ENCODE measurements around the gene PDS5B. TPM values are rescaled to one million over a fixed set of nuclear protein-coding genes. Genes with fewer than 3 reads are reported as not detected.

Gene PDS5B
- total and polyA plus RNA-seq, 2 donors (not counting 1 experiment from before 2014, with no cell fraction given), result 6.6 to 62.9 TPM

DNA sequence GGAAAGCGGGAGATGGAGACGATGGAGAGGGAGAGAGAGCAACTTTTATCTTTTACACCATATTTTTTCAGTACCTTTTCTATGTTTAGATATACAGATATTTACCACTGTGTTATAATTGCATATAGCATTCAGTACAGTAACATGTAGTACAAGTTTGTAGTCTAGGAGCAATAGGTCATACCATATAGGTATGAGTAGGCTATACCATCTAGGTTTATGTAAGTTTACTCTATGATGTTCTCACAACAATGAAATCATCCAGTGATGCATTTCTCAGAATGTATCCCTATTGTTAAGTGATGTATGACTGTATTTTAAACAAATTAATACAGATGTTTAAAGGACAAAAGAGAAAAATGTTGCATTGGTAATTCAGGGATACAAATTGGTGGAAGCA lies 136.1 kb downstream of the PDS5B start:
- ChIA-PET CTCF (no interaction called here), POLR2A (no interaction called here)
- H3K9me3 ChIP-seq (ENCODE audit: control extremely low read depth in 1 of 3, control insufficient read depth in 2 of 3, insufficient read depth in 1 of 3, low read length in 2 of 3), result peaks cover 0 to 12% (median 2%) of the 10 kb centered on the region in 3 donors
- no peak overlapping the region for H2AFZ ChIP-seq (ENCODE audit: insufficient read depth, low read depth, low read length, poor library complexity, severe bottlenecking)
- no peak overlapping the region for H3K4me2 ChIP-seq (replicated peaks; ENCODE audit: low read depth, low read length, poor library complexity, severe bottlenecking)
- H3K4me3 Mint-ChIP-seq, result no peak overlapping the region
- H3K9me3 Mint-ChIP-seq (ENCODE audit: insufficient read depth), result no peaks in the 10 kb centered on the region
- H3K27me3 Mint-ChIP-seq, result no peaks in the 10 kb centered on the region
- no peak for ATAC-seq (ENCODE audit: low read depth)
- no peak for TF ChIP-seq CTCF (IDR thresholded peaks at IDR 0.05)
- TF ChIP-seq EZH2 (IDR thresholded peaks at IDR 0.05; ENCODE audit: borderline replicate concordance, insufficient read depth, low read depth, low read length, poor library complexity, severe bottlenecking), result no peak
- intact Hi-C loops (cut with micrococcal nuclease), result no loop called here
- H3K36me3 ChIP-seq (replicated peaks in 1 of 2; ENCODE audit: control extremely low read depth in 1 of 2, control insufficient read depth in 1 of 2, extremely low read depth in 1 of 2, insufficient read depth in 2 of 2, low read length in 1 of 2), result peaks cover 6 to 20% of the 10 kb centered on the region in 2 experiments
- H3K79me2 ChIP-seq (ENCODE audit: control insufficient read depth, insufficient read depth, low read length), result peaks cover 13% of the 10 kb centered on the region
- H3K27ac Mint-ChIP-seq, result no peak overlapping the region
- H3K4me1 ChIP-seq (ENCODE audit: control insufficient read depth in 2 of 2, insufficient read depth in 2 of 2, low read length in 2 of 2), result no peaks in the 10 kb centered on the region
- no peaks in the 10 kb centered on the region for H3K4me1 Mint-ChIP-seq
- no peak for DNase-seq
- WGBS (ENCODE audit: insufficient coverage), result no CpG with 5 or more reads among the region's 2 CpGs
- H3K27ac ChIP-seq (ENCODE audit: low read length in 2 of 2), result no peak overlapping the region
- no peak overlapping the region for H3K9ac ChIP-seq (ENCODE audit: low read length)
- no peaks in the 10 kb centered on the region for H3K27me3 ChIP-seq (replicated peaks in 1 of 4; ENCODE audit: control extremely low read depth in 1 of 4, control insufficient read depth in 3 of 4, insufficient read depth in 4 of 4, low read length in 3 of 4)
- no peaks in the 10 kb centered on the region for H4K20me1 ChIP-seq (ENCODE audit: control insufficient read depth, insufficient read depth, low read length, poor library complexity, severe bottlenecking)
- H3K4me3 ChIP-seq (ENCODE audit: control extremely low read depth in 1 of 5, extremely low read depth in 1 of 5, insufficient read depth in 1 of 5, low read depth in 2 of 5, low read length in 4 of 5), result no peak overlapping the region

DNA sequence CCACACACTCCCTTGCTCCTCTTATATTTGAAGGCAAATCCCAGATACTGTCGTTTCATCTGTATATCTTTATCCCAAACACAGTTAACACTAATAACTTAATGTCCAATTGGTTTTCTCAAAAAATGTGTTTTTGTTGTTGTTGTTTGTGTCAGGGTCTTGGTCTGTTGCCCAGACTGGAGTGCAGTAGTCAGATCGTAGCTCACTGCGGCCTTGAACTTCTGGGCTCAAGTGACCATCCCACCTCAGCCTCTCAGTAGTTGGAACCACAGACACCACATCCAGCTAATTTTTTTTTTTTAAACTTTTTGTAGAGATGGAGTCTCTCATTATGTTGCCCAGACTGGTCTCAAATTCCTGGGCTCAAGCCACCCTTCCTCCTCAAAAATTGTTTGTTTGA lies 137.7 kb downstream of the PDS5B start:
- POLR2A ChIA-PET, result no interaction called here
- no peaks in the 10 kb centered on the region for H3K4me1 Mint-ChIP-seq
- H3K27ac ChIP-seq (ENCODE audit: low read length in 2 of 2), result no peak overlapping the region
- no peak overlapping the region for H2AFZ ChIP-seq (ENCODE audit: insufficient read depth, low read depth, low read length, poor library complexity, severe bottlenecking)
- WGBS (ENCODE audit: insufficient coverage), result no CpG with 5 or more reads among the region's 3 CpGs
- DNase-seq, result no peak
- H3K36me3 ChIP-seq (replicated peaks in 1 of 2; ENCODE audit: control extremely low read depth in 1 of 2, control insufficient read depth in 1 of 2, extremely low read depth in 1 of 2, insufficient read depth in 2 of 2, low read length in 1 of 2), result peaks cover 9 to 15% of the 10 kb centered on the region in 2 experiments
- intact Hi-C loops (cut with micrococcal nuclease), result no loop called here
- no peaks in the 10 kb centered on the region for H3K27me3 ChIP-seq (replicated peaks in 1 of 4; ENCODE audit: control extremely low read depth in 1 of 4, control insufficient read depth in 3 of 4, insufficient read depth in 4 of 4, low read length in 3 of 4)
- no peak overlapping the region for H3K27ac Mint-ChIP-seq
- no peak for ATAC-seq (ENCODE audit: low read depth)
- H3K4me2 ChIP-seq (replicated peaks; ENCODE audit: low read depth, low read length, poor library complexity, severe bottlenecking), result no peak overlapping the region
- no peaks in the 10 kb centered on the region for H3K4me1 ChIP-seq (ENCODE audit: control insufficient read depth in 2 of 2, insufficient read depth in 2 of 2, low read length in 2 of 2)
- no peak overlapping the region for H3K4me3 Mint-ChIP-seq
- no peak for TF ChIP-seq CTCF (IDR thresholded peaks at IDR 0.05)
- TF ChIP-seq EZH2 (IDR thresholded peaks at IDR 0.05; ENCODE audit: borderline replicate concordance, insufficient read depth, low read depth, low read length, poor library complexity, severe bottlenecking), result no peak
- CTCF ChIA-PET, result interaction anchor here (1.0 kb wide), 1 partner anchor 55 kb away, joined by 3 read pairs; no protein-coding TSS in a partner anchor
- H3K27me3 Mint-ChIP-seq, result no peaks in the 10 kb centered on the region
- H3K9me3 Mint-ChIP-seq (ENCODE audit: insufficient read depth), result no peaks in the 10 kb centered on the region
- H3K4me3 ChIP-seq (ENCODE audit: control extremely low read depth in 1 of 5, extremely low read depth in 1 of 5, insufficient read depth in 1 of 5, low read depth in 2 of 5, low read length in 4 of 5), result no peak overlapping the region
- H4K20me1 ChIP-seq (ENCODE audit: control insufficient read depth, insufficient read depth, low read length, poor library complexity, severe bottlenecking), result no peaks in the 10 kb centered on the region
- H3K9ac ChIP-seq (ENCODE audit: low read length), result no peak overlapping the region
- H3K79me2 ChIP-seq (ENCODE audit: control insufficient read depth, insufficient read depth, low read length), result peaks cover 18% of the 10 kb centered on the region
- peaks cover 0 to 12% (median 2%) of the 10 kb centered on the region in 3 donors for H3K9me3 ChIP-seq (ENCODE audit: control extremely low read depth in 1 of 3, control insufficient read depth in 2 of 3, insufficient read depth in 1 of 3, low read length in 2 of 3)

Data from B cell (primary cell).